SJCRH30 (cell line): ENCODE results near the gene IFNA13. TPM values are rescaled to one million over a fixed set of nuclear protein-coding genes. Genes with fewer than 3 reads are reported as not detected.

Experiments used
- DNase-seq, 2 experiments: peaks; one replicate each; pipeline ENCODE4 v3.0.0-alpha.2; 2015 to 2020
- H3K27ac ChIP-seq: fragments of 250-450 bp; sonication (Bioruptor Pico); 2 replicates; pipeline ENCODE4 v1.5.1; 2020; ENCODE audit warnings: mild to moderate bottlenecking, moderate library complexity
- H3K27me3 ChIP-seq: fragments of 250-450 bp; sonication (Bioruptor Pico); 2 replicates; pipeline ENCODE4 v1.5.1; 2020; ENCODE audit warnings: mild to moderate bottlenecking, moderate library complexity
- H3K36me3 ChIP-seq: fragments of 250-450 bp; sonication (Bioruptor Pico); 2 replicates; pipeline ENCODE4 v1.5.1; 2020; ENCODE audit warnings: mild to moderate bottlenecking, moderate library complexity
- H3K4me1 ChIP-seq: fragments of 250-450 bp; sonication (Bioruptor Pico); 2 replicates; pipeline ENCODE4 v1.5.1; 2020; ENCODE audit warnings: mild to moderate bottlenecking, moderate library complexity
- H3K4me3 ChIP-seq: fragments of 250-450 bp; sonication (Bioruptor Pico); 2 replicates; pipeline ENCODE4 v1.5.1; 2020; ENCODE audit warnings: mild to moderate bottlenecking, moderate library complexity
- H3K9me3 ChIP-seq: fragments of 250-450 bp; sonication (Bioruptor Pico); replicated peaks from 2 replicates; pipeline ENCODE4 v1.5.1; 2020; ENCODE audit warnings: mild to moderate bottlenecking, moderate library complexity
- total RNA-seq: library from RNA; depleted of rRNA; stranded (reverse); fragments of >200 nt; shearing (Covaris generic); gene quantifications from 2 replicates; pipeline ENCODE4 v1.2.3, GENCODE V29; 2014; rRNA removed

Gene IFNA13
- total RNA-seq: not detected in 2 replicates

DNA sequence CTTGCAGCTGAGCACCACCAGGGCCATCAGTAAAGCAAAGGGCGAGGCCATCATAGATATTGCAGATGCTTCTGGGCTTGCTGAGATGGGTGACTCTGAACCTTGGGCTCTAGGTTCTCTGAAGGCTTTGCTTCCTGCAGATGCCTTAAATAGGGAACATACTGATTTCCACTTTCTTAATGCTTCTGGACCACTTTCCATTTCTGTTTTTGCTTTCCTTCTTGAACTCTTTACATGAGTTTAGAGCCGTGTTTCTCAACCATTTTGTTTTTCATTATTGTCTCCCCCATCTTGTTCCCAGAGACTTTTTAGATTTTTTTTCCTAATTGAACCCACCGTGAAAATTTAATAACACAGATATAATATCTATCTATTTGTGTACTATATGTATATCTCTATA, at the start of gene IFNA13:
Gene IFNA13, minus strand, starts transcription at position 101 of the 400 bp plus-strand sequence. Its CDS starts 47 bp downstream, at position 54.
- no peak for DNase-seq

DNA sequence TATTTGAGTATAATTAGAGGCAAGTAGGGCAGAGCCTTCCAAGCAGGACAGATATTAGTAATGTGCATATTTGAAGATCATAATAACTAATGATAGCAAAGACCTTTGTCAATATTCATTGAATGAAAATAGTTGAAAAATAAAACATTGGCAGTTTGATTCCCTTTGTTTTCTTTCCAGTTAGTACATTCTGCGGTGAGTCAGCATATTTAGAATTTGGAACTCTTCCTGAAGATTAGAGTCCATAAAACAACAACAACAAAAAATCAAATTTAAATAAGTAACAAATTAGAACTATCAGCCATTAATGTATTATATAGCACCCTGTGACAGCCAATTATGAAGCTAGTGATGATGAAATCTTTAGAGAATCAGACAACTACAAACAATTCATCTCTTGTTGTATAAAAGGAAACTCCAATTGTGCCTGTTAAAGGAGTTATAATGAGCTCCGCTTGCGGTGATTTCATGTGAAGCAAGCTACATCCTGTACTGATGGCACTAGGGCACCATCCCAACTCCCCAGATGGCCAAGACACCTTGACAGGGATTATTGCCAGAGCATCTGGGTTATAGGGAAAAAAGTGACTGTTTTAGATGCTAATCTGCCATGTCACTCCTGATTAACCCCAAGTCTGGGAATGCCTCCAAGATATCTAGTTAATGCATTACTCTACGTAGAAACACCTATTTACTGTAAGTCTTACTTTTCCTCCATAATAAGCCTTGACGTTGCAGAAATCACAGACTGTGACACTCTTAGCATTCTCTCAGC, 47.8 kb upstream of the IFNA13 start:
- Histone ChIP-seq H3K4me3 (no peak overlapping the region), H3K9me3 (no peaks in the 10 kb centered on the region), H3K36me3 (no peaks in the 10 kb centered on the region), H3K27ac (no peak overlapping the region), H3K4me1 (no peaks in the 10 kb centered on the region), H3K27me3 (no peaks in the 10 kb centered on the region; the same call in 1 of the 2 replicates)
- DNase-seq: no peak

More for the DNA sequence above, at the start of gene IFNA13:
- Histone ChIP-seq H3K4me1 (no peaks in the 10 kb centered on the region), H3K27ac (no peak within 1 kb of the TSS), H3K4me3 (no peak within 1 kb of the TSS), H3K9me3 (no peaks in the 10 kb centered on the region), H3K27me3 (no peaks in the 10 kb centered on the region), H3K36me3 (no peaks in the 10 kb centered on the region)

DNA sequence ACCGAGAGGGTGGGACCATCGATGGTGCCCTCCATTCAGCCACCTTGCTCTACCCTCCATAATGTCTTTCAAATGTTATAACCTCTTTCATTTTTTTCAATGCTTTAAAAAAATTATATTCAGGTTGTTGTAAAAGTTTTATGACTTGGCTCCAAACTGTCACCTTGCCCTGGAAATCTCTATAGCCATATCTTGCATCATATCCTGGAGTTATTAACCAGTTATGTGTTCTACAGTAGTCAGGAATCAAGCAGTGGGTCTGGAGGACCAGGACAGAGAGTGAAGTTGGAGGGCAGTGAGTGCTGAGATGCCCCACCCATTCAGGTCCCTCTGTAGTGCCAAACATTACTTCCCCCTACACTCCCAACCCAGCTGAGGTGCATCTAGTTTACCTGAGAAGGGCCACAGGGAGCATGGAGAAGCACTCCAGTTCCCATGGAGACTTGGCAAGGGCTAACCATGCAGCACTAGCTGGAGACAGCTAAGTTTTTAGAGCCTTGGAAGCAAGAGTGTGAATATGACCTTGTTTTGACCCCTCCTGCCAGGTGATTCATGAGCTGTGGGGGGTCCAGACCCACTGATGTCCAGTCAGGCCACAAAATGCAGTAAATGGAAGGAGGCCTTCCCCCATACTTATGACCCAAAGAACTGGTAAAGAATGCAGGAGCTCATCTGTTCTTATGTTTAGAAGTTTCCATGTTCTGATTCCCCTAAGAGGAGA, 46.5 kb upstream of the IFNA13 start:
- Histone ChIP-seq H3K36me3 (no peaks in the 10 kb centered on the region), H3K9me3 (no peaks in the 10 kb centered on the region), H3K4me1 (no peaks in the 10 kb centered on the region), H3K4me3 (no peak overlapping the region), H3K27me3 (no peaks in the 10 kb centered on the region; the same call in 1 of the 2 replicates), H3K27ac (no peak overlapping the region)
- DNase-seq: no peak

DNA sequence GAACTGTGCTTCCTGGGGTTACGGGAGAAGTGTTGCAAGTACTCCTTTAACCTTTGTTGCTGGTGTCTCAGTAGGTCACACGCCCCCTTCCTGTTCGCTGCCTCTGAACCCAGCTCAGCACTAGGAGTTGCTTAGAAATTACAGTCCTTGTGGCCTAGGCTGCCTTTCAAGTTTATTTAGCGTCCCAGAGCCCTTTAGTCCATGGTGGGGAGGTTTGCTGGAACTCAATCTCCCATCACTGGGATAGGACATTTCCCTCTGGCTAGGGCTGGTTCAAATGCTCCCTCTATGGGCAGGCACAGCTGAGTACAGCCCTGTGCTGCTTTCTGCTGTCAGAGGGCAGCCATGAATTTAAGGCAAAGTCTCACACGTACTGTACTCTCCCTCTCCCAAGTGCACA, 45.8 kb upstream of the IFNA13 start:
- no peaks in the 10 kb centered on the region for H3K4me1 ChIP-seq
- H3K9me3 ChIP-seq: no peaks in the 10 kb centered on the region
- H3K27me3 ChIP-seq: no peaks in the 10 kb centered on the region; the same call in 1 of the 2 replicates
- no peak overlapping the region for H3K27ac ChIP-seq
- no peaks in the 10 kb centered on the region for H3K36me3 ChIP-seq
- peak in 1 of 2 experiments; percentile 7 for DNase-seq
- no peak overlapping the region for H3K4me3 ChIP-seq

DNA sequence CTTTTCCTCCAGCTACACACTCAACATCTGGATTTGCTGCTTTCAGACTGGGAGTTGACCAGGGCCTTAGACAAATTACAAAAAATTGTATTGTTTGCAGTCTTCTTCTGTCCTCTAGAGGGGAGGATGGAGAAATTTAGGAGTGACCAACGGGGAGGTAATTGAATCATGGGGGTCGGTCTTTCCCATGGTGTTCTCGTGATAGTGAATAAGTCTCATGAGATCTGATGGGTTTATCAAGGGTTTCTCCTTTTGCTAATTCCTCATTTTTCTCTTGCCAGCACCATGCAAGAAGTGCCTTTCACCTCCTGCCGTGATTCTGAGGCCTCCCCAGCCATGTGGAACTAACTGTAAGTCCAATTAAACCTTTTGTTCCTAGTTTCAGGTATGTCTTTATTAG, 45.3 kb upstream of the IFNA13 start:
- Histone ChIP-seq H3K27me3 (no peaks in the 10 kb centered on the region; the same call in 1 of the 2 replicates), H3K36me3 (no peaks in the 10 kb centered on the region), H3K27ac (no peak overlapping the region), H3K4me1 (no peaks in the 10 kb centered on the region), H3K4me3 (no peak overlapping the region), H3K9me3 (no peaks in the 10 kb centered on the region)
- no peak for DNase-seq

DNA sequence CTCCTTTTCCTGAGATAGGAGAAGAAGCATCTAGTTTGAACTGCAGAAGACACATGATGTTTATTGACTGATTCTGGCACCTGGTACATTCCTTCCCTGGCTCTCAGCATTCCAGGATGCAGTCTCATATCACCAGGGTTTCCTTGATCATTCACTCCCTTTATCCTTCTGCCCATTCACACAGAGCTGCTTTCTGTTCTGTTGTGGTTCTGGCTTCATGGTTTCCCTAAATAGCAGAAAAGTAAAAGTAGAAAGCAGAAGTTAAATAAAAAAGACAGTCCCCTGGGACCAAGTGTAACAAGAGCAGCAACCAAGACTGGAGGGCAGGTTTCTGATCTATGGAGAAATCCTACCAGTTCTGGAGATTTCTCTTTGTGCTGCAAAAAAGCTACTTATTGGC, 44.2 kb upstream of the IFNA13 start:
- Histone ChIP-seq H3K27me3 (no peaks in the 10 kb centered on the region; the same call in 1 of the 2 replicates), H3K36me3 (no peaks in the 10 kb centered on the region), H3K9me3 (no peaks in the 10 kb centered on the region), H3K4me3 (no peak overlapping the region), H3K27ac (no peak overlapping the region), H3K4me1 (no peaks in the 10 kb centered on the region)
- peak in 1 of 2 experiments; percentile 5 for DNase-seq

DNA sequence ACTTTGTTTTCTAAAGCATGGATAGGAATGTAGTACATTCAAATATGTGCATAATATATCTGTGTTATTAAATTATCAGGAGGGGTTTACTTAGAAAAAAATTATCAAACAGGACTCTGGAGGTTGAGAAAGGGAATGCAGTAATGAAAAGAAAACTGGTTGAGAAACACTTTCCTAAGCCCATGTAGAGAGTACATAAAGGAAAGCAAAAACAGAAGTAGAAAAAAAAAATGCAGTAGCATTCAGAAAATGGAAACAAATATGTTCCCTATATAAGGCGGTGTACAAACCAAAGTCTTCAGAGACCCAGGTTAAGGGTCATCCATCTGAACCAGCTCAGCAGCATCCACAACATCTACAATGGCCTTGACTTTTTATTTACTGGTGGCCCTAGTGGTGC, 41.0 kb upstream of the IFNA13 start, which contains the start of gene IFNA8:
Gene IFNA8, plus strand, starts transcription at position 301 of the 400 bp plus-strand sequence. Its CDS starts 60 bp downstream, at position 361.
- no peaks in the 10 kb centered on the region for H3K4me1 ChIP-seq
- H3K36me3 ChIP-seq: no peaks in the 10 kb centered on the region
- no peaks in the 10 kb centered on the region; the same call in 1 of the 2 replicates for H3K27me3 ChIP-seq
- H3K4me3 ChIP-seq: no peak within 1 kb of the TSS
- DNase-seq: no peak
- no peaks in the 10 kb centered on the region for H3K9me3 ChIP-seq
- no peak within 1 kb of the TSS for H3K27ac ChIP-seq

DNA sequence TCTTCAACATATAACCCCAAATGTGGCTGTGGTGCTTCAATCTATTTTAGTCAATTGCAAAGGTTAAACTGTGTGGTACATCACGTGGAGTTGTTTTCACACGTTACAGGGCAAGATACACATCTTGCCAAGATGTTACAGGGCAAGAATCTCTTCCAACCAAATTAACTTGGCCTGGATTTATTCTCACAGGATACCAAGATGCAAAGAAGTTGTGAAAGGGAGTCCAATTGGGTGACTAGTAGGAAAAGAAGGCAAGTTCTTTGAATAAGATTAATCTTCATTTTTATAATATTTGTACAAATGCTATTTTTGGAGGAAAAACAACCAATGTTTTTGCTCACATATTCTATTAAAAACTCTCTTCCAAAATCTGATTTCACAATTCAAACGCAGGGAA, 36.3 kb upstream of the IFNA13 start:
- H3K27ac ChIP-seq: no peak overlapping the region
- no peaks in the 10 kb centered on the region for H3K9me3 ChIP-seq
- H3K27me3 ChIP-seq: no peaks in the 10 kb centered on the region
- no peak overlapping the region for H3K4me3 ChIP-seq
- no peaks in the 10 kb centered on the region for H3K4me1 ChIP-seq
- no peaks in the 10 kb centered on the region for H3K36me3 ChIP-seq
- no peak for DNase-seq

DNA sequence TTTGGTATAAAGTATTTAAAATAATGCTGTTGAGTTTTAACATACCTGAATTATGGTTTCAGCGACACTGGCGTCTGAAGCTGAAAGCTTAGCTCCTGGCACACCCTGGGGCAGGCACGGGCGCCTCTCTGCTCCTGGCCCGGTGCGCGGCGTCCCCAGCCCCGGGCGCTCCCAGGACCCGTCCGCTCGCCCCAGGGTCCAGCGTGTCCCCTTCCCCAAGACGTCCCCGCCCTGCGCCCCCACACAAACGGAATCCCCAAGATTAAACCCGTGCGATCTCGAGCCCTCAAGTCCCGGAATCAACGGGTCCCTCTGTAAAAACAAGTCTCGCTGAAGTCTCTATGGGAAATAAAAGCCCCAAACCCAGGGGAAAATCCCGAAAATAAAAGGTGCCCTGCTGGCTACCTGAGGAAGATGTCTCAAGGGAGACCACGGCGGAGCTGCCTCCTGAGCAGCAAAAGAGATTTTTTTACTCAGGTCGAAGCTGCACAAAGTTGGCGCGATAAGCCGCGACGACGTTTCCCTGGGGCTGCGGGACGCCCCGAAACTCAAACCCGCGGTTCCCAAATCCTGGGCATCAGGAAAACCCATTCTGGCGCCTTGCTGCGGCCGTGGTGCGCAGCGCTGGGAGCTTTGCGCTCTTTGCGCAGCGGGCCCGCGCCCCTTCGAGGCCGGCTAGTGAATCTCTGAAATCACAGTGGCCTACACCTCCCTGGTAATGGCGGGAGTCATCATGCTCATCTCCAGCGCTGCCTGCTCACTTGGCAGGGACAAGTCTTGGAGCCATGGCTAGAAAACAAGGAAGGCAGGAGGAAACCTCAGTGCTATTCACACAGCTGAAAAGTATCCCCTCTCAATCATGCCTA, 34.8 kb upstream of the IFNA13 start:
- no peaks in the 10 kb centered on the region for H3K27me3 ChIP-seq
- no peaks in the 10 kb centered on the region for H3K4me1 ChIP-seq
- no peak overlapping the region for H3K4me3 ChIP-seq
- H3K36me3 ChIP-seq: no peaks in the 10 kb centered on the region
- H3K27ac ChIP-seq: no peak overlapping the region
- DNase-seq: no peak
- no peaks in the 10 kb centered on the region for H3K9me3 ChIP-seq

DNA sequence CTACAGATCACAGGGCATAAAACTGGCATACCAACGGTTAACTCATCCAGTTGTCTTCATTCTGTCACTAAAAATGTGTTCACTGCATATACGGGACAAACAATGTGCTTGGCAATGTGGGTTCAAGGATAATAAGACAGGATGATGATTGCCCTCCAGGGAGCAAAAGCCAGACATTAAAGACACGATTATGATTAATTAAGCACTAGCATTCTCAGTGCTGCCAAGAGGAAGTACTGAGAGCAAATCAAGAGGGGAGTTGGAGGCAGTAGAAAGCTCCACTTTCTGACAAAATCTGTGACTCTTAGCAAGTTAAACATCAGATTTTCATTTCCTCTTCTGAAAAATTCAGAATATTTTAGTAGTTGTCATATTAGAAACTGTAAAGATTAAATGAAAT, 32.1 kb upstream of the IFNA13 start:
- Histone ChIP-seq H3K27ac (no peak overlapping the region), H3K4me3 (no peak overlapping the region), H3K27me3 (no peaks in the 10 kb centered on the region), H3K4me1 (no peaks in the 10 kb centered on the region), H3K9me3 (no peaks in the 10 kb centered on the region), H3K36me3 (no peaks in the 10 kb centered on the region)
- DNase-seq: no peak

DNA sequence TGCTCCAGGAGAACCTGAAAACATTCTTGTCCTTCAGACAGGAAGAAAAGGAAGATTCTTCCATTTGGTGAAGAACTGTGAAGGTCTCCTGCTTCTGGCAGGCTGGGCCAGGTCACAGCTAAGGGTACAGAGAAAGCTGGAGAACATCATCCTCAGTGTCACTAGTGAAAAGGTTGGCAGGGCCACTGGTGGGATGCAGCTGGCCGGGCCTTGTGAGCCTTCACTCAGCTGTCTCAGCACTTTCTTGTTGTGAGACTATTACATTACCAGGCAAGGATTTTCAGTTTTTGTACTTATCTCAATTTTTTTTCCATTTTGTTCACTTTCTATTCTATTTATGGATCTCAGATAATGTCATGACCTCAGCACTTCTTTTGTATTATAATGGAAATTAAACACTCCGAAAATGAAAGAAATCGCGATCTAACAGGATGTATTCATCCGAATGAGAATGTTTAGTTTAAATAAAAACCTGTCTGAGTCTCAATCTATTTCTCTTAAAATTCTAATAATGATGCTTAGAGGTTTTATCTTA, 31.2 kb upstream of the IFNA13 start:
- DNase-seq: no peak
- Histone ChIP-seq H3K4me1 (no peaks in the 10 kb centered on the region), H3K4me3 (no peak overlapping the region), H3K27ac (no peak overlapping the region), H3K9me3 (no peaks in the 10 kb centered on the region), H3K36me3 (no peaks in the 10 kb centered on the region), H3K27me3 (no peaks in the 10 kb centered on the region)

DNA sequence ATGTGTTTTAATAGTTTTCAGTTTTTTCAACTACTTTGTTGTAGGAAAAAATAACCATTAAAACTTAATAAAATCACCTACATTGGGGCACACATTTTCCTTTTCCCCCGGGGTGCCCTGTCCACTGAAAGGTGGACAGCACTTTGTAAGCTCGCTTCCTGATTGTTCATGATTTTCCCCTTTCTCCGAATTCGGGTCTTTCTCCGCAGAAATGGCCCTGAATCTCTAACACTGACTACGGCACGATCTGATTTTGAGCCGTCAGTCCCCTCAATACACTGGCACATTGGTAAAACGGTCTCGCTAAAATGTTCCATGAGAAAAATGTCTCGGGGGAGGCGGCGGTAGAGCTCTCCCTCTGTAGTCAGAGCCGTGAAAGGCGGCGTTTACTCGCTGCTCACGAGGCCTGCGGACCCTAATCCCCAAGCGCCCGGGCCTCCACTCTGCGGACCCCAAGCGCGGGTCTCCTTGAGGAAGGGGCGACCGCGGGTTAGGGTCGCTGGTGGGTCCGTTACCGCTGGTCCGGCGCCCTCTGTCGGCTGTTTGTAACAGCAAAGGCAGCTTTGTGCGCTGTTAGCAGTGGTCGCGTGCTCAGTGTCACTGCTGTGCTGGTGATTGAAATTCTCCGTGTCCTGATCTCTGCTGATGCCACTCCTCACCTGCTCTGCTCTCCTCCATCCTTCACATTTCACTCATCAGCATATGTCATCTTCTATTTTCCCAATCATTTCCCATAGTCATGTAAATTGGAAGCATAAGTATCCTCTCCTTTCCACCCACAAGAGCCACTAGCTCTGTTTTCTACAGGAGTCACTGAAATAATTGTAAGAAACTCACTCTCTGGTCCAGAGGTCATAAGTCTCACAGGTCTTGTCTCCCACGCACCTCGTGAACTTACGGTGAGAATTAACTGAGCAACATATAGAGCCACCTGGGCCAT, 28.2 kb upstream of the IFNA13 start:
- peak; percentile 21 to 60 for DNase-seq
- Histone ChIP-seq H3K4me1 (no peaks in the 10 kb centered on the region), H3K4me3 (peak overlapping the region; percentile 56), H3K36me3 (no peaks in the 10 kb centered on the region), H3K9me3 (no peaks in the 10 kb centered on the region), H3K27me3 (0 out of 2 replicates have a peak, but pooled peaks cover 5% of the 10 kb centered on the region), H3K27ac (no peak overlapping the region)

DNA sequence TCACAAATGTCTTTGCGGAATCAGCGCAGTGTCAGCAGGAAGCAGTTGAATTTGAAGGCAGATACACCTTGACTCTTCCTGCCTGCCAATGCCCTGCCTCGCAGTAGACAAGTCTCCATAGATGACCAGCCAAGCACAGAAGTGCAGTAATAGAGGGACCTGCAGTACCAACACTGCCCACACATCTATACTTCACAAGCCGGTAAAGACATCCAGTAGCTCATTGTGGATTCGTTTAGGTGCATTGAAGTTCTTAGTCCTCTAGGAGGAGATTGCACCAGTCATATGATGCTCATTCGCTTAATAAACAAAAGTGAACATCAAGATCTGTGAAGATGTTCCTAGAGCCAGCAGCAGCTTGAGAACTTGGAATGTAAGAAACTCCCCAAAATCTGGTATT, 24.4 kb upstream of the IFNA13 start:
- Histone ChIP-seq H3K4me3 (no peak overlapping the region), H3K27ac (no peak overlapping the region), H3K9me3 (no peaks in the 10 kb centered on the region), H3K27me3 (0 out of 2 replicates have a peak, but pooled peaks cover 5% of the 10 kb centered on the region), H3K36me3 (no peaks in the 10 kb centered on the region), H3K4me1 (no peaks in the 10 kb centered on the region)
- peak in 1 of 2 experiments; percentile 11 for DNase-seq
